ENCODE data around the gene OR11A1. TPM values are rescaled to one million over a fixed set of nuclear protein-coding genes. Genes with fewer than 3 reads are reported as not detected.

The OR11A1 gene
- total RNA-seq, 1 donor from 2014 or later, result not detected

- DNase-seq (ENCODE audit: low read depth, low spot score), result no peak
Observed at GRCh38 chr6:29395331-29395730, 61.5 kb downstream of the OR11A1 start, which contains the start of gene OR12D2. Gene OR12D2, plus strand, starts transcription at chr6:29395631. Its CDS starts 1,069 bp downstream, at chr6:29396700.

GRCh38 chr6:29388533-29388932, 68.3 kb downstream of the OR11A1 start:
- no peak for DNase-seq (ENCODE audit: low read depth, low spot score)

GRCh38 chr6:29376003-29376402, 80.9 kb downstream of the OR11A1 start:
- peak; percentile 2 for DNase-seq (ENCODE audit: low read depth, low spot score)

Other genes with a start within 250 kb of the OR11A1 start
- gene OR14J1, start 155.4 kb downstream of the OR11A1 start, total RNA-seq, result not detected in 2 replicates
- gene OR5V1, start 88.2 kb downstream of the OR11A1 start, total RNA-seq, result not detected in 2 replicates
- gene OR12D3, start 81.8 kb downstream of the OR11A1 start, total RNA-seq, result not detected in 2 replicates
- not detected in 2 replicates for gene OR12D2, start 61.4 kb downstream of the OR11A1 start, total RNA-seq
- gene OR12D1, start 42.1 kb downstream of the OR11A1 start, total RNA-seq, result not detected in 2 replicates
- gene OR10C1, start 17.8 kb downstream of the OR11A1 start, total RNA-seq, result not detected in 2 replicates
- not detected in 2 replicates for gene OR2H1, start 84 bp upstream of the OR11A1 start, total RNA-seq
- gene MAS1L, start 30.9 kb upstream of the OR11A1 start, total RNA-seq, result not detected in 2 replicates
- gene UBD, start 102.7 kb upstream of the OR11A1 start, total RNA-seq, result 0.53 and 1.9 TPM in 2 replicates
- gene OR2H2, start 128.1 kb upstream of the OR11A1 start, total RNA-seq, result not detected in 2 replicates
- 8.8 and 10.1 TPM in 2 replicates for gene GABBR1, start 176.1 kb upstream of the OR11A1 start, total RNA-seq
- not detected in 2 replicates for gene MOG, start 200.0 kb upstream of the OR11A1 start, total RNA-seq
- 0.42 TPM in 1 of 2 replicates, not detected in the other for gene ZFP57, start 224.1 kb upstream of the OR11A1 start, total RNA-seq